Renal pelvis (tissue), 4 donors: ENCODE data around the gene CHERP. TPM values are rescaled to one million over a fixed set of nuclear protein-coding genes. Genes with fewer than 3 reads are reported as not detected.
"Not testable (repeated sequence)": the region's sequence is repeated elsewhere in the genome, so short reads cannot be mapped to it uniquely, and the experiment has no call there.

Source experiments
- DNase-seq: peaks from one replicate; pipeline ENCODE4 v3.0.0-alpha.2; 2013
- polyA plus RNA-seq, 3 donors: library from polyadenylated mRNA; unstranded; fragments of 120-200 nt; gene quantifications; one replicate each; pipeline ENCODE4 v1.2.1, GENCODE V29; 2013; ENCODE audit not compliant: insufficient read length in 3 of 3

CHERP gene
- polyA plus RNA-seq, 3 donors = 52.0 to 57.0 (median 52.7) TPM

GRCh38 chr19:16521715-16522289, 20.4 kb downstream of the CHERP start:
- DNase-seq = no peak

GRCh38 chr19:16520986-16521624, 21.1 kb downstream of the CHERP start:
- no peak for DNase-seq

GRCh38 chr19:16520074-16520973, 21.9 kb downstream of the CHERP start:
- no peak for DNase-seq

- no peak for DNase-seq
Observed at GRCh38 chr19:16519230-16519687, 23.0 kb downstream of the CHERP start.

GRCh38 chr19:16518483-16519229, 23.6 kb downstream of the CHERP start:
- DNase-seq = no peak

GRCh38 chr19:16518061-16518460, 24.2 kb downstream of the CHERP start:
- DNase-seq = no peak

GRCh38 chr19:16516923-16517610, 25.2 kb downstream of the CHERP start:
- DNase-seq = no peak

GRCh38 chr19:16516381-16516780, 25.9 kb downstream of the CHERP start:
- DNase-seq = no peak

GRCh38 chr19:16514383-16515019, 27.7 kb downstream of the CHERP start:
- no peak for DNase-seq

- not testable (repeated sequence) for DNase-seq
Observed at GRCh38 chr19:16512611-16513010, 29.6 kb downstream of the CHERP start.

- no peak for DNase-seq
Observed at GRCh38 chr19:16509141-16510061, 32.8 kb downstream of the CHERP start.

- DNase-seq = no peak
Observed at GRCh38 chr19:16508546-16508945, 33.7 kb downstream of the CHERP start.

- DNase-seq = no peak
Observed at GRCh38 chr19:16506961-16507360, 35.3 kb downstream of the CHERP start.

- DNase-seq = not testable (repeated sequence)
Observed at GRCh38 chr19:16506161-16506560, 36.1 kb downstream of the CHERP start.

GRCh38 chr19:16504271-16504670, 38.0 kb downstream of the CHERP start:
- no peak for DNase-seq

- no peak for DNase-seq
Observed at GRCh38 chr19:16497837-16498236, 44.4 kb downstream of the CHERP start.

- no peak for DNase-seq
Observed at GRCh38 chr19:16497042-16497441, 45.2 kb downstream of the CHERP start.

GRCh38 chr19:16496613-16496983, 45.6 kb downstream of the CHERP start:
- no peak for DNase-seq

- DNase-seq = peak; percentile 98
Observed at GRCh38 chr19:16495982-16496612, 46.1 kb downstream of the CHERP start, which contains the start of the genes C19orf44 and CALR3. Gene C19orf44 (plus strand): TSS chr19:16496394. CDS start chr19:16500793, 4,399 bp downstream. Gene CALR3 (minus strand): TSS chr19:16496167. CDS start chr19:16496129, 38 bp downstream.
